H7 (cell line): Measurements from ENCODE around the gene ADARB2. TPM values are rescaled to one million over a fixed set of nuclear protein-coding genes. Genes with fewer than 3 reads are reported as not detected.
"Not testable (repeated sequence)": the region's sequence is repeated elsewhere in the genome, so short reads cannot be mapped to it uniquely, and the experiment has no call there.

Source experiments
- DNase-seq: peaks from one replicate; pipeline ENCODE4 v3.0.0; 2012
- H3K27me3 ChIP-seq: 2 replicates; pipeline ENCODE4 v1.6.0; 2011; ENCODE audit warnings: mild to moderate bottlenecking, low read length; ENCODE audit not compliant: control insufficient read depth, insufficient read depth
- H3K36me3 ChIP-seq: replicated peaks from 2 replicates; pipeline ENCODE4 v1.5.1; 2011; ENCODE audit warnings: low read length; ENCODE audit not compliant: control insufficient read depth, insufficient read depth
- H3K4me3 ChIP-seq: 2 replicates; pipeline ENCODE4 v1.5.1; 2011; ENCODE audit warnings: low read depth, mild to moderate bottlenecking, control low read depth, low read length, moderate library complexity; ENCODE audit not compliant: insufficient read depth
- total RNA-seq: library from RNA; depleted of rRNA; stranded (reverse); fragments of >200 nt; shearing (Covaris generic); gene quantifications from 2 replicates; pipeline ENCODE4 v1.2.3, GENCODE V29; 2014

ADARB2 gene
- total RNA-seq, 1 experiment from 2014 or later = 1.5 TPM

DNA sequence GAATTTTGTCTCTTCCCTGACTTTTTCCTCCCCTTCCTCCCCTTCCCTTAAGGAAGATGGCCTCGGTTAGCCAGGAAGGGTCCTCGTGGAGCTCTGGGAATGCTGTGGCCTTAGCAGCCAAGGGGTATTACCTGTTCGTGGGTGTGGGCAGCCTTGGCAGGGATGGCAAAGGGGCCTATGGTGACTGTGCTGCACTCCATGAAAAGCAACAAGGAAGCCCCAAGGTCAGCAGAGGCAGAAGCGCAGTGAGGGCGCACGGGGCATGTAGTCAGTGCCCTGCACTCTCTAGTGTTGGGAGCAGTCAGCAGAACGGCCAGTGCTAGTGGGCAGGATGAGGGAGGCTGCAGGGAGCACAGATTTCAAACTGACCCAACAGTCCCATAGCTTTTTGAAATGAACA lies 191.8 kb downstream of the ADARB2 start:
- no peak for DNase-seq
- no peaks in the 10 kb centered on the region for H3K27me3 ChIP-seq
- H3K36me3 ChIP-seq = no peaks in the 10 kb centered on the region
- H3K4me3 ChIP-seq = no peak overlapping the region

DNA sequence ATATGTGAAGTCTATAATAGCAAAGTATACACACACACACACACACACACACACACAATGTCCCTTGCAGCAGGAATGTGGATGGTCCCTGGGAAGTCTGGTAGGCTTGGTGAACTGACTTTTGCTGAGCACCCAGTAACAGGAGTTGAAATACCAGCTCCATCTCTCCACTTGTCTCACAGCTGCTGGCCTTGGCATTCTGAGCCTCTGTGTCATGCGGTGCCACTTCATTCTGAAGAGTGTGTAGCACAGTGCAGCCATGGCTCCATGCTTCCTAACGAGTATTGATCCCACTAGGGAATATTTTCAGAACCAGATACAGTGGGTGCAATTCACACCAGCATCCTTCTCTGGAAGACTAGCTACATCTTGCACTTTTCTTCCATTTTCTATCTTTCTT lies 192.4 kb downstream of the ADARB2 start:
- no peak for DNase-seq
- no peak overlapping the region for H3K4me3 ChIP-seq
- no peaks in the 10 kb centered on the region for H3K36me3 ChIP-seq
- no peaks in the 10 kb centered on the region for H3K27me3 ChIP-seq

DNA sequence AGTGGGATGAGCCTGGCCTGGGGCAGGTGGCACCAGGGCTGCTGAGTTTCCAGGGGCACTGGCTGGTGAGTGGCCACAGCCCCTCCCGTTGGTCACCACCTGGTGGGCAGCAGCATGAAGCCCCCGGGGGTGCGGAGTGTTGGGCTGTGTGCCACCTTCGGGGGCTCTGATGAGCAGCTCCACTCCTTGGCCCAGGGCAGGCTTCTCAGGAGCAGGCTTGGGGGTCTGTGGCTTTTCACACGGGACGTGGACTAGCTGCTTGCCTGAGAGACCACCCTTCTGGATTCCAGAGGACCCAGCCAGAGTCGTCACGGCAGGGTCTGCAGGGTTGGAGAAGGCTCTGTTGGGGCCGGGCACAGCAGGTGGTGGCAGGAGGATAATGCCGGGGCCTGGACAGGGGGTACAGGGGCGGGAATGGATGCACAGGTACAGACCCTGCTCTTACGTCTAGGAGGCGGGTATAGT lies 193.1 kb downstream of the ADARB2 start:
- Histone ChIP-seq H3K27me3 (no peaks in the 10 kb centered on the region), H3K36me3 (no peaks in the 10 kb centered on the region), H3K4me3 (no peak overlapping the region)
- no peak for DNase-seq

GRCh38 chr10:1543596-1543995 lies 193.7 kb downstream of the ADARB2 start:
- no peak for DNase-seq
- H3K4me3 ChIP-seq = no peak overlapping the region
- no peaks in the 10 kb centered on the region for H3K27me3 ChIP-seq
- H3K36me3 ChIP-seq = no peaks in the 10 kb centered on the region

GRCh38 chr10:1542941-1543340 lies 194.4 kb downstream of the ADARB2 start:
- no peak overlapping the region for H3K4me3 ChIP-seq
- no peaks in the 10 kb centered on the region for H3K36me3 ChIP-seq
- DNase-seq = no peak
- no peaks in the 10 kb centered on the region for H3K27me3 ChIP-seq

GRCh38 chr10:1540144-1540543 lies 197.2 kb downstream of the ADARB2 start:
- no peak overlapping the region for H3K4me3 ChIP-seq
- H3K36me3 ChIP-seq = no peaks in the 10 kb centered on the region
- DNase-seq = no peak
- H3K27me3 ChIP-seq = no peaks in the 10 kb centered on the region

- no peak for DNase-seq
- no peaks in the 10 kb centered on the region for H3K27me3 ChIP-seq
- no peak overlapping the region for H3K4me3 ChIP-seq
- no peaks in the 10 kb centered on the region for H3K36me3 ChIP-seq
Observed at GRCh38 chr10:1539216-1539615, 198.1 kb downstream of the ADARB2 start.

GRCh38 chr10:1538531-1539061 lies 198.7 kb downstream of the ADARB2 start:
- H3K27me3 ChIP-seq = no peaks in the 10 kb centered on the region
- no peak for DNase-seq

DNA sequence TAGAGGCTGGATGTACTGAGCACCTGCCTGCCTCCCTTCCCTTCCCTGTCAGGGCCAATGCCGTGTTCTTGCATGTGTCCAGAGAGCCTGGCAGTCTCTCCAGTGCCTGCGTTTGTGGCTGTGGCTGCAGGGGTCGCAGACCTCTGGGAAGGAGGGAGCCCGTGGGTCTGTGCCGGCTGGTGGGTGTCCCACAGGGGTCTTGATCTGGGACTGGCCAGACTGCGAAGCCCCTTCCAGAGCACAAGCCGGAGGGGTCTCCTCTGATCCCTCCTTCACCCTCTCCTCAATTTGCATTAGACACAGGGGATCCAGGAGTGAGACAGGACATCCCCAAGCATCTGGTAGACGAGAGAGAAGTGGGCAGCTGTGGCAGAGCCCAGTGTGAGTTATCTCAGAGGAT lies 199.2 kb downstream of the ADARB2 start:
- Histone ChIP-seq H3K4me3 (no peak overlapping the region), H3K27me3 (no peaks in the 10 kb centered on the region), H3K36me3 (no peaks in the 10 kb centered on the region)
- no peak for DNase-seq

More at GRCh38 chr10:1538531-1539061, 198.7 kb downstream of the ADARB2 start:
- no peaks in the 10 kb centered on the region for H3K36me3 ChIP-seq
- H3K4me3 ChIP-seq = no peak overlapping the region

- not testable (repeated sequence) for H3K27me3 ChIP-seq, H3K4me3 ChIP-seq, H3K36me3 ChIP-seq, DNase-seq
Observed at GRCh38 chr10:1537449-1537848, 199.9 kb downstream of the ADARB2 start.

DNA sequence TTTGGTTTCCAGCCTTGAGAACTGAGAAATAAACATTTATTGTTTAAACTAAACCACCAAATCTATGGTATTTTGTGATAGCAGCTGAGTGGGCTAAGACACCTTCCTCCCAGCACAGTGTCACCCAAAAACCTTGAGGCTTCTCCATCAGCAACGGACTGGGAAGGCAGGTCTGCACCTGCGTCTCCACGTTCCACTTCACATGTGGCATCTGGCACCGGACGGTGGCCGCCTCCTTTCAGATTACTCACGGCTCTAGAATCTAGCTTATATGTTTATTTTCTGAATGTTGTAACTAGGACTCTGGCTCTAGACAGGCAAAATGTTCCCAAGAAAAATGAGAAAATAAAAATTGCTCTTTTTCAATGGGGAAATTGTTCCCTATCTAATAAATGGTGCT lies 201.0 kb downstream of the ADARB2 start:
- Histone ChIP-seq H3K27me3 (no peaks in the 10 kb centered on the region), H3K36me3 (no peaks in the 10 kb centered on the region), H3K4me3 (no peak overlapping the region)
- DNase-seq = no peak

DNA sequence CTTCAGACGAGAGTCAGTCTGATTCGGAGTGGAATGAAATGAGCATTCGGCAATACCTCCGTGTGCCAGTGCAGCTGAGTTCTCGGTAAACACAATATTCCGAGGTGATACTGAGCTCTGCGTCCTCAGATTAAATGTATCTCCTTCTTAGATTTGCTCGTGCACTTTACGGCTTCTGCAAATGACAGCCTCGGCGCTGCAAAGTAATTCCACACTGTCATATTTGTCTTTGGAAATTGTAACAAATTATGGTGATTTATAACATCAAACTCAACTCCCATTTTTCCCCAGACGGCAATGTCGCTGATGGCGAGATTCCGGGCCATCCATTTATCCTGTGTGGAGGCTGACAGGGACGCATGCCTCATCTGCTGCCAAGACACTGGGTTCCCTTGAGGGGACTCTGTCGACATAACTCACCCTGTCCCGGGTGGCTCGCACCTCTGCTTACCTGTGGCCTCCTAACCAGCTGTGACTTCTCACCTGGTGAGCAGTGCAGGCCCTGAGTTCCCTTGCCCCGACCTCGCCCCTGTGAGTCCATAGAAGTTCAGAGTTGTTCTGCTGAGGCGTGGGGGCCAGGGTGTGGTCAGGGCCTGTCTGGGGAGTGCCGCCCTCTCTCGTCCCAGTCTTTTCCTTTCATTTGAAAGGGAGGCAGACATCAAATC lies 201.9 kb downstream of the ADARB2 start:
- no peak overlapping the region for H3K4me3 ChIP-seq
- DNase-seq = no peak
- H3K27me3 ChIP-seq = no peaks in the 10 kb centered on the region
- H3K36me3 ChIP-seq = no peaks in the 10 kb centered on the region

DNA sequence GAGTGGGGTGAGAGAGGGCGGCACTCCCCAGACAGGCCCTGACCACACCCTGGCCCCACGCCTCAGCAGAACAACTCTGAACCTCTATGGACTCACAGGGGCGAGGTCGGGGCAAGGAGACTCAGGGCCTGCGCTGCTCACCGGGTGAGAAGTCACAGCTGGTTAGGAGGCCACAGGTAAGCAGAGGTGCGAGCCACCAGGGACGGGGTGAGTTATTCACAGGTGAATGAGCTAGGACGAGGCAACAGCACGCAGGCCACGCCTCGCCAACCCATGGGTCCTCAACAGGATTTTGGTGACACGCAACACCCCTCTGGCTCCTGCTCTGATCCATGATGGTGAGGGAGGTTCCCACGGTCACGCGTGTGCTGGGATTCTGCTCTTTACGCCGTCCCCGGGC lies 202.5 kb downstream of the ADARB2 start:
- Histone ChIP-seq H3K36me3 (no peaks in the 10 kb centered on the region), H3K4me3 (no peak overlapping the region), H3K27me3 (no peaks in the 10 kb centered on the region)
- DNase-seq = no peak

- no peak overlapping the region for H3K4me3 ChIP-seq
- no peak for DNase-seq
- no peaks in the 10 kb centered on the region for H3K36me3 ChIP-seq
- H3K27me3 ChIP-seq = no peaks in the 10 kb centered on the region
Observed at GRCh38 chr10:1532636-1533035, 204.7 kb downstream of the ADARB2 start.

DNA sequence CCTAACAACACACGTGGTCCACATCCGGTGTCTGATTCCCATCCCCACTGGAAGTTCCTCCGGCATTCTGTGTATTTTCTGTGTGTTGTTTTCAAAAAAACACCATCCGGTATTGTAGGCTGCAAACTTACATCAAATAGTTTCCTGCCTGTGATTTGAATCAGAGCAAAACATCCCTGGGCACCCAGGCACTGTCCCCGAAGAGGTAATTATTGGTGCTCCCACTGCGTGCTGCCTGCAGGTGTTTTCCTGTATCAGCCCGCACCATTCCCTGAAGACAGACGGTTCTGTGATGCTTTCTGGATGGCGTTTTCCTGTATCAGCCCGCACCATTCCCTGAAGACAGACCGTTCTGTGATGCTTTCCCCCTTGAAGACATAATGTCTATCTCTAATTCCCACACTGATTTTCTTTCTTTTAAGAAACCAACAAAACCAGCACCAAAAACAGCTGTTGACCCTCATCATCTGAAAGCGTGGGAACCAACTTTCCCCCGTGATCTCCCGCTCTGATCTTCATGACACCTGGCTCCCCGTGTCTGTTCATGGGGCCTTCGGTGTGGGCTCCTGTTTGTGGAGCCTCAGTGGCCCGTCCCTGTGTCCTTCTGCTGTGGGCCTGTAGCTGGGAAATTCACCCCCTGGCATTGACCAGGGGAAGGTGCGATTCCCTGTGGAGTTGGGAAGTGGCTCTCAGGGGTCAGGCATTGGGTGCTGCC lies 205.3 kb downstream of the ADARB2 start:
- H3K27me3 ChIP-seq = no peaks in the 10 kb centered on the region
- no peak for DNase-seq

More for the DNA sequence above, 205.3 kb downstream of the ADARB2 start:
- no peaks in the 10 kb centered on the region for H3K36me3 ChIP-seq
- H3K4me3 ChIP-seq = no peak overlapping the region
